ENCODE results near the gene ANKRD17.

Gene ANKRD17

DNA sequence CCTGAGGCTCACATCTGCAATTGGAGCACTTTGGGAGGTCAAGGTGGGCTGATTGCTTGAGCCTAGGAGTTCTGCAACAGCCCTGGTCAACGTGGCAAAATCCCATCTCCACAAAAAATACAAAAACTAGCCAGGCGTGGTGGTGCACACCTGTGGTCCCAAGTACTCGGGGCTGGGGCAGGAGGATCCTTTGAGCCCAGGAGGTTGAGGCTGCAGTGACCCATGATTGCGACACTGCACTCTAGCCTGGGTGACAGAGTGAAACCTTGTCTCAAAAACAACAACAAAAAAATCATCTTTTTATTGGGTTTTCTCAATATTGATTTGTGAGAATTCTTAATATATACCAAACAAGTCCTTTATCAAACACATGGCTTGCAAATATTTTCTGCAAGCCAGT is 64.9 kb downstream of the ANKRD17 start:
- no peak for DNase-seq

DNA sequence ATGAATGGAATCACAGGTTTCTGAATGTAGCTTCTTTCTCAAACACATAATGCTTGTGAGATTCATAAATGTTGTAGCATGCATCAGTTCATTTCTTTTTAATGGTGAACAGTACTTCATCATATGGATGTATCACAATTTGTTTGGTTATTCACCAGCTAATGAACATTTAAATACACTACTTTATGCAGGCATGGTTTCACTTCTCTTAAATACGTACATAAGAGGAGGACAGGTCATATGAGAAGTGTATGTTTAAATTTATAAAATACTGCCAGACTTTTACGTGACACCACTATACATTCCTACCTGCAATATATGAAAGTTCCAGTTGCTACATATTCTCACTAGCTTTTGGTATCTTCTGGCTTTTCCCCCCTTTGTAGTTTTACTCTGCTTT is 65.4 kb downstream of the ANKRD17 start:
- DNase-seq: no peak

- peak; percentile 39 for DNase-seq
These were observed 69.3 kb downstream of the ANKRD17 start for GRCh38 chr4:73189274-73189810.

- peak; percentile 35 for DNase-seq
These were observed 71.3 kb downstream of the ANKRD17 start for GRCh38 chr4:73187325-73187724.

GRCh38 chr4:73185903-73186302 is 72.7 kb downstream of the ANKRD17 start:
- no peak for DNase-seq

GRCh38 chr4:73181231-73181630 is 77.4 kb downstream of the ANKRD17 start:
- no peak for DNase-seq

DNA sequence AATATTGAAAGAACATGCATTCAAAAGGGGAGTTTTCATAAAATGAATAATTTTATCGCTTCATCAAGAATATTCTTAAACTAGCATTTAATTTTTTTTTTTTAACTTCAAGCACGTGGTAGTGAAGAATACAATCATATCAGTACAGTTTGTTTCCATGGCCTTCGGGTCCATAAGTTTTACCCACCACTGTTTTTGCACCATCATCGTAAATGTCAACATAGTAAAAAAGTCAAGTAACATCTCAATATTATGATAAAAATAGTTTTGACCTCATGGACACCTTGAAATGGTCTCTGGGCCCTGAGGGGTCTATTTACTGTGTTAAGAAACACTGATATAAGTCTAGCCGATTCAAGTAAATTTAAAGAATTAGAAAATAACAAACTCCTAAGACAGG is 80.2 kb downstream of the ANKRD17 start:
- DNase-seq: no peak

- DNase-seq: no peak
These were observed 86.4 kb downstream of the ANKRD17 start for GRCh38 chr4:73172161-73172560.

DNA sequence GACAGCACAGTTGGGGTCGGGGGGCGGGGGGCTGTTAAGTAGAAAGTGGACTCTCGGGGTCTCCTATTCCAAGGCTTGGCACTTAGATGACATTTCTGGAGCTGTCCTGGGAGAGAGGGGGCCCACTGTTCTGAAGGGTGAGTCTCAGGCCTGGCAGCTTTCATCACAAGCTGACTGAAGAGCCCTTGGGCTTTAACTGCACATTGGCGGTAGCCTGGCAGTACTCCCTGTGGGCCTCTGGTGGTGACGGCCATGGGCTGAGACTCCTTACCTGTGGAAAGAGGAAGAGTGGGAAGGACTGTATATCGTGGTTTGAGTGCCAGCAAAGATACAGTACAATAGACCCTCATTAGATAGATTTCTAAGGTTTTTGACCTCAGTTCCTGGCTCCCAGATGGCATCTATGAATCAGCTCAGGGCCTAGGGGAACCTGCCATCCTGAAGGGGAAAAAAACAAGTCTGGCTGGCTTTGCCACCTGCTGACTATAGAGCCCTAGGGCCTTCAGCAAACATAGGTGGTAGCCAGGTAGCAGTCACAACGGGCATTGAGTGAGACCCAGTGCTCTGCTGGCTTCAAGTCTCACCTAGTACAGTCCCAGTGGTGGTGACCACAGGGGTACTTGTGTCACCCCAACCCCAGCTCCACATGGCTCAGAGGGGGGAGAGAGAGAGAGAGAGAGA is 87.9 kb downstream of the ANKRD17 start:
- DNase-seq: no peak

DNA sequence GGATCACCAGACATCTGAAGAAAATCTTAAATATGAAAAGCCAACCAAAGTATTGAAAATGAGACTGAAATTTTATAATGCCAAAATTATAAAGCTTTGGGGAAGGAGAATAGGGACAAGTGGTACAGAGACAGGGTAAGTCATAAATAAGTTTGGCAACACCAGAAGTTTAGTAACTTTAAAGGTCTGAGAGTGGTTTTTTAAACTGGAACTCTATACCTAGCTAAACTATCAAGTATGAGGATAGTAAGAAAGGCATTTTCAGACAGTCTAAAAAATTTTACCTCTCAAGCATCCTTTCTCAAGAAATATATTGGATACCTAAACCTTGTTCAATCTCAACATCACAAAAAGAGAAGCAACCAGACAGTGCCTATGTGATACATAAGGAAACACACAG is 92.4 kb downstream of the ANKRD17 start:
- no peak for DNase-seq

- peak; percentile 17 for DNase-seq
These were observed 96.9 kb downstream of the ANKRD17 start for GRCh38 chr4:73161527-73162185.

DNA sequence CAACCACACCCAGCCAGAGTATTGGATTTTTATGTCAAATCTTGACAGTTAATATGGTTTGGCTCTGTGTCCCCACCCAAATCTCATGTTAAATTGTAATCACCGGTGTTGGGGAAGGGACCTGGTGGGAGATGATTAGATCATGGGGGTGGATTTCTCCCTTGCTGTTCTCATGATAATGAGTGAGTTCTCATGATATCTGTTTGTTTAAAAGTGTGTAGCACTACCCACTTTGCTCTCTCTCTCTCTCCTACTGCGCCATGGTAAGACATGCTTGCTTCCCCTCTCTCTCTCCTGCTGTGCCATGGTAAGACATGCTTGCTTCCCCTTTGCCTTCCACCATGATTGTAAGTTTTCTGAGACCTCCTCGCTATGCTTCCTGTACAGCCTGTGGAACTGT is 102.2 kb downstream of the ANKRD17 start:
- no peak for DNase-seq

GRCh38 chr4:73152893-73153292 is 105.7 kb downstream of the ANKRD17 start:
- DNase-seq: no peak

GRCh38 chr4:73142995-73143547 is 115.5 kb downstream of the ANKRD17 start:
- no peak for DNase-seq

DNA sequence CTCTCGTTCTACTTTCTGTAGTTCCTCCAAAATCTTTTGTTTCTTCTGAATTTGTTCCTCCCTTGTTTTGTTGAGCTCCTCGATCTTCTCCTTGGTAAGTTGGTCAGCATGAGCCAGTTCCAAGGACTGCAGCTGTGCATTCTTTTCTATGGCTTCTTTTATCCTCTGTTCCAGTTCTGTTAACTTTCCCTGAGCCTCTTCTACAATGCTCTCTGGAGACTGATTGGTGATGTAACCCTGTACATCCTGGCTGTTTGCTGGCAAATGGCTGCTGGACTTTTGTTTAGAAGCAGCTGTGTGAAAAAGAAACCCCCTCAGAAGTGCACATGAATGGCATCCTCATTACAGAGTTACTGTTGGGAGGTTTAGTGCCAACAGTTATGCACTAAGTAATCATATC is 118.6 kb downstream of the ANKRD17 start:
- no peak for DNase-seq

GRCh38 chr4:73139245-73139644 is 119.4 kb downstream of the ANKRD17 start:
- DNase-seq: no peak

DNA sequence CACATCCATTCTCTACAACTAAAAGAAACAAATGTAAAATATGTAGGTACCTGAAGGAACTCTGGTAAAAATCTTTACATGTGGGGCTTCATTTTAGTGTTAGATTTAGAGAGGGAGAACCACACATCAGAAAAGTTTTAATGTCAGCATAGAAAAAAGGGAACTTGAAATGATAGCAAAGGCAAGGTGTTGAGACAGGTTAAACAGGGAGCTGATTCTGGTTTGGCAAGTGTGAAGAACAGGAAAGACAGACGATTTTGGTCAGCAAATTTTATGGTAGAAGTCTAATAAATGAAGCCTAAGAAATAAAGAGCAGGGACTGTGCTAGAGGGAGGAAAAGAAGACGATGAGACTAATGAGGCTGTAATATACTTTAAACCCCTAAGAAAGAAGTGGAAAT is 121.5 kb downstream of the ANKRD17 start:
- no peak for DNase-seq

GRCh38 chr4:73133784-73134183 is 124.8 kb downstream of the ANKRD17 start:
- no peak for DNase-seq

- DNase-seq: no peak
These were observed 127.3 kb downstream of the ANKRD17 start for GRCh38 chr4:73131281-73131680.

- no peak for DNase-seq
These were observed 129.3 kb downstream of the ANKRD17 start for GRCh38 chr4:73129319-73129718.

DNA sequence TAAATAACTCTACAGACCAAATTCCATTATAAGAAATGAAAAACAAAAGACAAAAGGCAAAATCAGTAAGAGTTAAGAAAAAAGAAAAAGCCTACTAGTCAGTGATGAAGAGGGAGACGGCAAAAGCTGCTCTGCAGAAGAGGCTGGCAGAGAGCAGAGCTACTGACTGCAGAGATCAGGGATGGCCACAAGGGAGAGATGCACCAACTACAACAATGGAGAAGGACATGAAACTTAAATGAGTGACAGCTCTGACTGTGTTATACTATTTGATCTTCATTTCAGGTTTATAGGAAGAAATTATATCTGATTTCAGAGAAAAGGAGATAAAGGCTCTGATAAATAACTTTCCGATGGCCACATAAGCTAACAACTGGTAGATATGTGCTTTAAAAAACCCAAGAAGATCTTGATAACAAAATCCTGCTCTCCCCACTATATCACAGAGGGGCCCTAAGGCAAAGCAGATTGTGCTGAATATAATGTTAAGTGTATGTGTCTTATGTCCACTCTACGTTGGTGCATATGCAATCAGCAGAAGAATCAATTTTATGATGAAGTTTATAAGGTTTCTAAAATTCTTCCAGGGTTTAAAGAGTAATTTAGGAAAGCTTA is 130.7 kb downstream of the ANKRD17 start:
- DNase-seq: peak; percentile 3

DNA sequence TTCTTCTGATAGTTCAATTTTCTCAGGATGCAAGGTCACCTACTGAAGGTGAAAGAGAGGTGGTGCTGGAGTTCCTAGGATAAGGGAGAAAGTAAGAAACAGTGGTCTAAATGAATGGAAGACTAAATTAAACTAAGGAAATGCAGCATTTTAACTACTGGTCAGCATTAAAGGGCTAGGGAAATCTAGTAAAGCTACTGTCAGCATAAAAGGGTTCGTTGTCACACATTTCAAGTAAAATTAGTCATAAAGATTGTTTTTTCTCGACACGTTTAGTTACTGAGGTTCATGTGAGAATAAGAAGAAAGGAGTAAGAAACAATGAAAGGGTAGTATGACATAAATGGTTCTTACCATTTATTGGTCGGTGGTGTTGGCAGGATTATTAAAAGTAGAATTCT is 149.1 kb downstream of the ANKRD17 start:
- DNase-seq: no peak

DNA sequence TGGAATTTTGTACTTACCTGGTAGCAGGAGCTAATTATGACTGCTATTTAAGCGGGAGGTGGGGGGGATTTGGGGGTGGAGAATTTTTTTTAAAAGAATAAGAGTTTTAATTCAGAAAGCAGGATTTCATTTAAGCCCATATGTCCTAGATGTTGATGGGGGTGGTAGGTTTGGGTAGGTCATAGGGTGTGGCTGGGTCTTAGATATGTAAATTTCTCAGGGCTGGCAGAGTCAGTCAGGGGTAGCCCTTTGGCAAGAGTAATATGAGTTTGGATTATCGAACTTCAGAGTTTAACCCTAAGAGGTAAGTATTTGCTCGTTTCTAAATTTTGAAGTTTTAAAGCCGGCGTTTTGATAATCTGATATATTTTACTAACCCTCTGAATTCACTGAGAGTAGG is 153.9 kb downstream of the ANKRD17 start:
- DNase-seq: no peak
